ENCODE data around the gene PFKP. TPM values are rescaled to one million over a fixed set of nuclear protein-coding genes. Genes with fewer than 3 reads are reported as not detected.

The PFKP gene
- total RNA-seq, 1 experiment from 2014 or later = 140 TPM

DNA sequence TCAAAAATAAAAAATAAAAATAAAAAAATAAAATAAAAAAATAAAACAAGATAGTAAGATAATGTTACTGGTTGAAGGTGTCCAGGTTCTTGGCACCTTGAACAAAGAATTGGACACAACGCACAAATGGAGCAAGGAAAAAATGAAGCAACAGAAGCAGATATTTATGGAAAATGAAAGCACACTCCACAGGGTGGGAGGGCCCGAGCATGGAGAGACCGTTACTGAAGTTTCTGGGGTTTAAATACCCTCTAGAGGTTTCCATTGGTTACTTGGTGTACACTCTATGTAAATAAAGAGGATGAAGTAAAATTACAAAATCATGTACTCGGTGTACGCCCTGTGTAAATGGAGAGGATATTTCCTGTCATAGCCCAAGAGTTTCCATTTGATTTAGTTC is 15.7 kb upstream of the PFKP start:
- ATAC-seq (no peak), DNase-seq (no peak)
- Histone ChIP-seq H3K27ac (ENCODE audit: low read length) (no peak overlapping the region), H3F3A (ENCODE audit: low read length, unreplicated experiment) (no peaks in the 10 kb centered on the region), H3K4me3 (ENCODE audit: low read length) (no peak overlapping the region), H3K9ac (ENCODE audit: low read length) (no peak overlapping the region), H3K9me3 (ENCODE audit: low read length) (no peaks in the 10 kb centered on the region), H3K4me2 (ENCODE audit: low read length) (no peak overlapping the region), H2AFZ (ENCODE audit: low read length) (no peak overlapping the region), H3K27me3 (ENCODE audit: low read length) (no peaks in the 10 kb centered on the region), H4K20me1 (ENCODE audit: low read length) (no peaks in the 10 kb centered on the region), H3K36me3 (ENCODE audit: low read depth, low read length) (no peaks in the 10 kb centered on the region), H3K9me2 (replicated peaks; ENCODE audit: low read length) (no peaks in the 10 kb centered on the region), H3K4me1 (ENCODE audit: insufficient read depth, low read length) (no peaks in the 10 kb centered on the region), H3K79me2 (ENCODE audit: low read length) (no peaks in the 10 kb centered on the region)
- POLR2A ChIA-PET (ENCODE audit: unreplicated experiment) = no interaction called here
- TF ChIP-seq CTCF (conservative IDR thresholded peaks at IDR 0.05; ENCODE audit: low read depth, low read length) (no peak), EZH2phosphoT487 (IDR thresholded peaks at IDR 0.05; ENCODE audit: borderline replicate concordance, low read length) (no peak), EZH2 (IDR thresholded peaks at IDR 0.05; ENCODE audit: low read length, unreplicated experiment) (no peak)
- CTCF ChIA-PET = no interaction called here
- BruUV-seq (replicated peaks) = no TSS peak
- intact Hi-C loops (cut with micrococcal nuclease) = no loop called here

GRCh38 chr10:3053155-3053554 is 14.2 kb upstream of the PFKP start:
- Histone ChIP-seq H3K79me2 (ENCODE audit: low read length) (no peaks in the 10 kb centered on the region), H2AFZ (ENCODE audit: low read length) (no peak overlapping the region), H3F3A (ENCODE audit: low read length, unreplicated experiment) (no peaks in the 10 kb centered on the region), H3K27me3 (ENCODE audit: low read length) (no peaks in the 10 kb centered on the region), H3K4me3 (ENCODE audit: low read length) (no peak overlapping the region), H3K27ac (ENCODE audit: low read length) (no peak overlapping the region), H4K20me1 (ENCODE audit: low read length) (no peaks in the 10 kb centered on the region), H3K36me3 (ENCODE audit: low read depth, low read length) (no peaks in the 10 kb centered on the region), H3K9ac (ENCODE audit: low read length) (no peak overlapping the region), H3K4me2 (ENCODE audit: low read length) (no peak overlapping the region), H3K9me2 (replicated peaks; ENCODE audit: low read length) (no peaks in the 10 kb centered on the region), H3K4me1 (ENCODE audit: insufficient read depth, low read length) (no peaks in the 10 kb centered on the region), H3K9me3 (ENCODE audit: low read length) (no peaks in the 10 kb centered on the region)
- BruUV-seq (replicated peaks) = no TSS peak
- ChIA-PET CTCF (no interaction called here), POLR2A (ENCODE audit: unreplicated experiment) (no interaction called here)
- DNase-seq (no peak), ATAC-seq (no peak)
- intact Hi-C loops (cut with micrococcal nuclease) = no loop called here
- TF ChIP-seq CTCF (conservative IDR thresholded peaks at IDR 0.05; ENCODE audit: low read depth, low read length) (no peak), EZH2 (IDR thresholded peaks at IDR 0.05; ENCODE audit: low read length, unreplicated experiment) (no peak), EZH2phosphoT487 (IDR thresholded peaks at IDR 0.05; ENCODE audit: borderline replicate concordance, low read length) (no peak)

GRCh38 chr10:3054183-3054850 is 13.0 kb upstream of the PFKP start:
- Histone ChIP-seq H2AFZ (ENCODE audit: low read length) (no peak overlapping the region), H3K9ac (ENCODE audit: low read length) (no peak overlapping the region), H3F3A (ENCODE audit: low read length, unreplicated experiment) (no peaks in the 10 kb centered on the region), H3K4me2 (ENCODE audit: low read length) (no peak overlapping the region), H3K4me1 (ENCODE audit: insufficient read depth, low read length) (no peaks in the 10 kb centered on the region), H3K27me3 (ENCODE audit: low read length) (no peaks in the 10 kb centered on the region), H3K9me3 (ENCODE audit: low read length) (no peaks in the 10 kb centered on the region), H3K9me2 (replicated peaks; ENCODE audit: low read length) (no peaks in the 10 kb centered on the region), H3K4me3 (ENCODE audit: low read length) (no peak overlapping the region), H3K36me3 (ENCODE audit: low read depth, low read length) (no peaks in the 10 kb centered on the region), H3K79me2 (ENCODE audit: low read length) (no peaks in the 10 kb centered on the region), H3K27ac (ENCODE audit: low read length) (no peak overlapping the region), H4K20me1 (ENCODE audit: low read length) (no peaks in the 10 kb centered on the region)
- CTCF ChIA-PET = no interaction called here
- POLR2A ChIA-PET (ENCODE audit: unreplicated experiment) = no interaction called here
- DNase-seq (no peak), ATAC-seq (no peak)
- no TSS peak for BruUV-seq (replicated peaks)
- intact Hi-C loops (cut with micrococcal nuclease) = no loop called here
- TF ChIP-seq EZH2 (IDR thresholded peaks at IDR 0.05; ENCODE audit: low read length, unreplicated experiment) (no peak), CTCF (conservative IDR thresholded peaks at IDR 0.05; ENCODE audit: low read depth, low read length) (no peak), EZH2phosphoT487 (IDR thresholded peaks at IDR 0.05; ENCODE audit: borderline replicate concordance, low read length) (no peak)
